ENCODE data around the gene ZFX. TPM values are rescaled to one million over a fixed set of nuclear protein-coding genes. Genes with fewer than 3 reads are reported as not detected.

ZFX gene
- total RNA-seq, 1 experiment from 2014 or later, result 66.8 TPM

- no peak overlapping the region for H2BK12ac ChIP-seq (ENCODE audit: insufficient read length, low read depth, low read length)
- Mint-ChIP-seq H3K4me3 (peak overlapping the region; percentile 80 to 87), H3K27me3 (ENCODE audit: low read depth) (no peaks in the 10 kb centered on the region), H3K27ac (peak overlapping the region; percentile 97 to 99 (median 97)), H3K4me1 (peaks cover 52 to 59% of the 10 kb centered on the region in 2 experiments), H3K9me3 (no peaks in the 10 kb centered on the region), H3K36me3 (ENCODE audit: insufficient read depth in 1 of 3, low read depth in 3 of 3) (peaks cover 0 to 19% (median 3%) of the 10 kb centered on the region in 3 experiments; a peak in 3 of 7 replicates)
- no peaks in the 10 kb centered on the region for H3K27me3 ChIP-seq (ENCODE audit: insufficient read depth, low read length)
- peak overlapping the region; percentile 44 for H2BK120ac ChIP-seq (ENCODE audit: low read depth, low read length, poor library complexity, severe bottlenecking)
- peaks cover 4% of the 10 kb centered on the region; the same call in 1 of the 2 replicates for H3K4me1 ChIP-seq (ENCODE audit: insufficient read depth, low read length)
- no peak for DNase-seq
- H3K56ac ChIP-seq (ENCODE audit: insufficient read length, low read depth, low read length), result no peak overlapping the region
- H2AK5ac ChIP-seq (ENCODE audit: insufficient read length, low read length), result no peak overlapping the region
- H3T11ph ChIP-seq (ENCODE audit: low read length), result peak overlapping the region; percentile 84
- no peak overlapping the region for H2AFZ ChIP-seq (ENCODE audit: low read length)
- H4K8ac ChIP-seq (replicated peaks; ENCODE audit: insufficient read length, low read depth, low read length), result no peak overlapping the region
- H4K5ac ChIP-seq (ENCODE audit: insufficient read length, low read depth, low read length), result no peak overlapping the region
- H4K20me1 ChIP-seq (ENCODE audit: control insufficient read depth, insufficient read depth, insufficient read length), result no peaks in the 10 kb centered on the region
- peak overlapping the region; percentile 87 for H3K14ac ChIP-seq (ENCODE audit: insufficient read depth, low read length)
- H3K79me1 ChIP-seq (ENCODE audit: insufficient read depth, low read depth, low read length, poor library complexity, severe bottlenecking), result no peaks in the 10 kb centered on the region
- no peak overlapping the region for H4K91ac ChIP-seq (ENCODE audit: insufficient read length, low read depth, low read length)
- H3K23ac ChIP-seq (ENCODE audit: insufficient read length, low read depth, low read length), result no peak overlapping the region
- peak overlapping the region; percentile 88 for H3K9ac ChIP-seq (ENCODE audit: extremely low read depth, insufficient read length, low read length)
- no peak overlapping the region; the same call in 1 of the 2 replicates for H3K4ac ChIP-seq (ENCODE audit: low read depth, low read length)
- H3K18ac ChIP-seq (ENCODE audit: insufficient read length, low read depth, low read length), result peak overlapping the region; percentile 78
- H2BK20ac ChIP-seq (ENCODE audit: low read depth, low read length, poor library complexity, severe bottlenecking), result no peak overlapping the region
- H3K27ac ChIP-seq (ENCODE audit: insufficient read length, low read depth, low read length), result peak overlapping the region; percentile 58
- H3K9me3 ChIP-seq (ENCODE audit: control insufficient read depth, low read depth, low read length), result no peaks in the 10 kb centered on the region
- TF ChIP-seq CTCF (conservative IDR thresholded peaks at IDR 0.05), result no peak
- peaks cover 9% of the 10 kb centered on the region for H3K23me2 ChIP-seq (ENCODE audit: insufficient read length, low read depth, low read length, poor library complexity, severe bottlenecking)
- no peak overlapping the region for H2BK15ac ChIP-seq (ENCODE audit: low read depth, low read length)
- H3K4me2 ChIP-seq (ENCODE audit: insufficient read depth, insufficient read length, low read length), result peak overlapping the region; percentile 86
- WGBS (ENCODE audit: extremely low coverage, insufficient read length, low lambda C conversion rate), result no CpG with 5 or more reads among the region's 35 CpGs
- no peak overlapping the region for H2BK5ac ChIP-seq (ENCODE audit: insufficient read length, low read length)
- H3K79me2 ChIP-seq (ENCODE audit: insufficient read depth, low read length), result peaks cover 24% of the 10 kb centered on the region; the same call in 1 of the 2 replicates
Observed at GRCh38 chrX:24148535-24149350, 786 bp upstream of the ZFX start.
